Measurements from ENCODE around the gene SATB2.

Gene SATB2

DNA sequence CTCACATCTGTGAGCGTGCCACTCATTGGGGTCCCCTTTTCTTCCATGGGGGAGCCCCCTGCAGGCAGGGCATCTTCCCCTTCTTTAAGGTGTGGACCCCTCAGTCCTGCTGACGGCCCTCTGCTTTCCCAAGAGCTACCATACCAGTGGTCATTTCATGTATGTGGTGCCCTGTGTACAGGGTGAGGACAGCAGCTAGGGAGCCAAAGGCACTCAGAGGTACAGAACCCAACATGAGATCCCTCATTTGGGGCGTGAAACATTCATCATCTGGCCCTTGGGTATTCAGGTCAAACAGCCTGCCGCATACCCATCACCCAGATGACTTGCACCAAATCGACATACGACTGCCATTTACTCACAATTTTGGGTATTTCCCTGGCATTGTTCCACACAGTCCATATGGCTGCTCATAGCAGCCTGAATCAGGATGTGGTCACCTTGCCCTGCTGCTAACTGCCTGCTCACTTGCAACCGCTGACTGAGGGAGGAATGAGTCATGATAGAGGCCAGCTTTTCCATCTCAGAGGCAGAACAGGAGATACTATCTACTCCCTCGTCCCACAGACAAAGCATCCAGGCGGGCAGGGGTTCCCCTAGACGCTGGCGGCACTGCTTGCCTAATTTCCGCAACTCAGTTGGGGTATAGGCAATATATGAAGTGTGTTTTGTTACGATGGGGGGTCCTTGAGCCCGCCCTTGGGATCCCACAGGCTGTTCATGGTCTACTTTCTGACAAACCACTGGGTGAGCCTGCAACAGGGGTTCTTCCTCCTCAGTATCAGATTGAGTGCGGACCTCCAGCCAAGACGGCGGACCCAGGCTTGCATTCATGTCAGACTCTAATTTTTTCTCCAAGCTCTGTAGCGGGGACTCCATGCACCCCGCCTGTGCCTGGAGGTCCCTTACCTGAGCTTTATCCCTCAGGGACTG, 228.6 kb downstream of the SATB2 start:
- no peak for DNase-seq

DNA sequence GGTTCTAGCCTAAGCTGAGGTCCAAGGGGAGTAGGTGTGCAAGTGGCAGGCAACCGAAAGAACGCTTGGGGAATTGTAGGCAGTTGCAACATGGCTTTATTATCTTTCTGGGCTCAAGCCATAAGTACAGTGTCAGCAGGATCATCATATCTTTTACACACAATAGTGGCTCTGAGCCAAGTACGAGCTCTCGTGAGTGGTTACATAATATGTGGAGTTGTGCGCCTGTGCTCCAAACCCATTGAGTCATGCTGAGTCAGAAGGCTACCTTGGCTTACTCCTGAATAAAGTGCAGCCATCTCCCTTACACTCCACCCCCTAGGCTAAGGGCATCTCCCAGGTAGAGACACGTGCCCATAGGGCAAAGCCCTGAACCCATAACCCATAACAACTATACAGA, 233.9 kb downstream of the SATB2 start:
- DNase-seq, result no peak

- DNase-seq, result no peak
Measured at GRCh38 chr2:199220920-199221319, 236.8 kb downstream of the SATB2 start.

- DNase-seq, result no peak
Measured at GRCh38 chr2:199219551-199219950, 238.2 kb downstream of the SATB2 start.
